MM.1S (cell line): ENCODE measurements around the gene SCUBE1.

Experiments used
- DNase-seq: peaks from one replicate; pipeline ENCODE4 v3.0.0-alpha.2; 2015
- H2AFZ ChIP-seq: fragments of 300-600 bp; sonication (generic); 2 replicates; pipeline ENCODE4 v1.6.0; 2016; ENCODE audit warnings: antibody characterized with exemption, low read length
- H3F3A ChIP-seq: fragments of 300-600 bp; sonication (generic); 2 replicates; pipeline ENCODE4 v1.6.1; 2016; ENCODE audit warnings: mild to moderate bottlenecking, antibody characterized with exemption, low read length, moderate library complexity, mixed read lengths; ENCODE audit not compliant: insufficient read depth
- H3K27ac ChIP-seq: fragments of 300-600 bp; sonication (generic); 2 replicates; pipeline ENCODE4 v1.5.1; 2016; ENCODE audit warnings: mild to moderate bottlenecking, low read length
- H3K27me3 ChIP-seq: fragments of 300-600 bp; sonication (generic); replicated peaks from 2 replicates; pipeline ENCODE4 v1.6.0; 2016; ENCODE audit warnings: low read length; ENCODE audit not compliant: insufficient read depth
- H3K36me3 ChIP-seq: fragments of 300-600 bp; sonication (generic); replicated peaks from 2 replicates; pipeline ENCODE4 v1.6.1; 2016; ENCODE audit warnings: mild to moderate bottlenecking, low read length, mixed read lengths; ENCODE audit not compliant: insufficient read depth
- H3K4me1 ChIP-seq: fragments of 300-600 bp; sonication (generic); 2 replicates; pipeline ENCODE4 v1.6.1; 2016; ENCODE audit warnings: low read length, mixed read lengths
- H3K4me2 ChIP-seq: fragments of 300-600 bp; sonication (generic); 2 replicates; pipeline ENCODE4 v1.6.0; 2016; ENCODE audit warnings: low read depth, low read length
- H3K4me3 ChIP-seq: fragments of 300-600 bp; sonication (generic); 2 replicates; pipeline ENCODE4 v1.5.1; 2016; ENCODE audit warnings: low read length, mixed read lengths
- H3K79me2 ChIP-seq: fragments of 300-600 bp; sonication (generic); 2 replicates; pipeline ENCODE4 v1.6.1; 2016; ENCODE audit warnings: mixed run types, low read length, mixed read lengths
- H3K9ac ChIP-seq: fragments of 300-600 bp; sonication (generic); 2 replicates; pipeline ENCODE4 v1.6.1; 2016; ENCODE audit warnings: low read length, mixed read lengths
- H3K9me2 ChIP-seq: fragments of 300-600 bp; sonication (generic); replicated peaks from 2 replicates; pipeline ENCODE4 v1.6.1; 2016; ENCODE audit warnings: mild to moderate bottlenecking, low read length, mixed read lengths; ENCODE audit not compliant: insufficient read depth
- H3K9me3 ChIP-seq: fragments of 300-600 bp; sonication (generic); replicated peaks from 2 replicates; pipeline ENCODE4 v1.6.1; 2016; ENCODE audit warnings: mild to moderate bottlenecking, low read length, mixed read lengths; ENCODE audit not compliant: insufficient read depth
- H4K20me1 ChIP-seq: fragments of 300-600 bp; sonication (generic); 2 replicates; pipeline ENCODE4 v1.6.1; 2016; ENCODE audit warnings: mild to moderate bottlenecking, low read length, moderate library complexity, mixed read lengths; ENCODE audit not compliant: insufficient read depth
- EZH2 ChIP-seq: fragments of 300-600 bp; sonication (generic); optimal IDR thresholded peaks from 2 replicates; pipeline ENCODE3; 2017; ENCODE audit warnings: low read depth, mild to moderate bottlenecking, antibody characterized with exemption, low read length, mixed read lengths
- EZH2phosphoT487 ChIP-seq: fragments of 300-600 bp; sonication (generic); IDR thresholded peaks from 2 replicates; pipeline ENCODE4 v1.6.1; 2018; ENCODE audit warnings: antibody characterized with exemption, low read length
- TF ChIP-seq, protein P1 (sequence below): fragments of 300-600 bp; sonication (generic); IDR thresholded peaks from 2 replicates; pipeline ENCODE4 v1.5.1; 2016; ENCODE audit warnings: antibody characterized with exemption, low read length, mixed read lengths

Gene SCUBE1

DNA sequence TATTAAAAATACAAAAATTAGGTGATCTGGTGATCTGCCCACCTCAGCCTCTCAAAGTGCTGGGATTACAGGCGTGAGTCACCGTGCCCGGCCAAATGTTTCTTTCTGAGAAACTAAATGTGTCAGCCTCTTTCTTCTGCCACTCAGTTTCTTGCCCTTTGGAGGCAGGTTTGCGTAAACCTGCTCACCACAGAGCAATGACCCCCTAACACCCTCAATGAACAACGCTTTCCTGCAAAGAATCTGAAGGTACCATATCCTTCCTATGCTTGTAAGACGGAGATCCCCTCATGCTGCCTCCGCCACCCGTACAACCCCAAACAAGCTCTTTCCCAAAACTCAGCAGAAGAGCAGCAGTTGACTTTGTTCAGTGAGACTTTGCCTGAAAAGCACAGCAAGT, 117.6 kb downstream of the SCUBE1 start:
- Histone ChIP-seq H3K4me2 (no peak overlapping the region), H2AFZ (no peak overlapping the region), H3K9me2 (no peaks in the 10 kb centered on the region), H3K79me2 (no peaks in the 10 kb centered on the region), H3K36me3 (no peaks in the 10 kb centered on the region), H4K20me1 (no peaks in the 10 kb centered on the region), H3K27me3 (peaks cover 6% of the 10 kb centered on the region), H3K4me1 (no peaks in the 10 kb centered on the region), H3K9me3 (no peaks in the 10 kb centered on the region), H3F3A (no peaks in the 10 kb centered on the region), H3K27ac (no peak overlapping the region), H3K4me3 (no peak overlapping the region), H3K9ac (no peak overlapping the region)
- DNase-seq, result no peak
- TF ChIP-seq EZH2phosphoT487 (no peak), EZH2 (no peak)
- TF ChIP-seq, protein P1, sequence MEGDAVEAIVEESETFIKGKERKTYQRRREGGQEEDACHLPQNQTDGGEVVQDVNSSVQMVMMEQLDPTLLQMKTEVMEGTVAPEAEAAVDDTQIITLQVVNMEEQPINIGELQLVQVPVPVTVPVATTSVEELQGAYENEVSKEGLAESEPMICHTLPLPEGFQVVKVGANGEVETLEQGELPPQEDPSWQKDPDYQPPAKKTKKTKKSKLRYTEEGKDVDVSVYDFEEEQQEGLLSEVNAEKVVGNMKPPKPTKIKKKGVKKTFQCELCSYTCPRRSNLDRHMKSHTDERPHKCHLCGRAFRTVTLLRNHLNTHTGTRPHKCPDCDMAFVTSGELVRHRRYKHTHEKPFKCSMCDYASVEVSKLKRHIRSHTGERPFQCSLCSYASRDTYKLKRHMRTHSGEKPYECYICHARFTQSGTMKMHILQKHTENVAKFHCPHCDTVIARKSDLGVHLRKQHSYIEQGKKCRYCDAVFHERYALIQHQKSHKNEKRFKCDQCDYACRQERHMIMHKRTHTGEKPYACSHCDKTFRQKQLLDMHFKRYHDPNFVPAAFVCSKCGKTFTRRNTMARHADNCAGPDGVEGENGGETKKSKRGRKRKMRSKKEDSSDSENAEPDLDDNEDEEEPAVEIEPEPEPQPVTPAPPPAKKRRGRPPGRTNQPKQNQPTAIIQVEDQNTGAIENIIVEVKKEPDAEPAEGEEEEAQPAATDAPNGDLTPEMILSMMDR, result no peak

DNA sequence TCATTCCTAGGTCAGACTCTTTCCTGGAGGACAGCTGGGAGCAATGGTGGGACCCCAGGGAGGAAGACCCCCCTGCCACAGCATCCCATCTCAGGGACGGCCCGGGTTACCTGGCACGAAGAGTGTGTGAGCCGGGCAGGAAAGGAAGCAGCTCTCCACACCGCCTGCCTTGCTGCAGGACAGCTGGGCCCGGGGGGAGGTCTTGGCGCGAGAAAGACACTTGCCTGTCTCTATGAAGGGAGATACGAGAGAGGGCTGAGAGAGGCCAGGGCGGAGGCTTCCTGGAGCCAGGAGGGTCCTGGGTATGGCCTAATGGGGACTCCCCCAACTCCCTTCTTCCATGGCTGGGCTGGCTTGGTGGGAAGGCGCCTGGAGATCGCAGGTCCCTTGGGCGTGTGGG, 120.2 kb downstream of the SCUBE1 start:
- H3K9me2 ChIP-seq, result no peaks in the 10 kb centered on the region
- H3K9ac ChIP-seq, result no peak overlapping the region
- no peak overlapping the region for H3K27ac ChIP-seq
- H3K4me3 ChIP-seq, result no peak overlapping the region
- H3K4me1 ChIP-seq, result no peaks in the 10 kb centered on the region
- H4K20me1 ChIP-seq, result no peaks in the 10 kb centered on the region
- no peak overlapping the region for H2AFZ ChIP-seq
- no peaks in the 10 kb centered on the region for H3F3A ChIP-seq
- H3K4me2 ChIP-seq, result no peak overlapping the region
- H3K27me3 ChIP-seq, result peaks cover 6% of the 10 kb centered on the region
- no peak for DNase-seq
- TF ChIP-seq EZH2 (no peak), EZH2phosphoT487 (no peak)
- TF ChIP-seq, protein P1, result no peak
- H3K79me2 ChIP-seq, result no peaks in the 10 kb centered on the region
- H3K9me3 ChIP-seq, result no peaks in the 10 kb centered on the region
- no peaks in the 10 kb centered on the region for H3K36me3 ChIP-seq

DNA sequence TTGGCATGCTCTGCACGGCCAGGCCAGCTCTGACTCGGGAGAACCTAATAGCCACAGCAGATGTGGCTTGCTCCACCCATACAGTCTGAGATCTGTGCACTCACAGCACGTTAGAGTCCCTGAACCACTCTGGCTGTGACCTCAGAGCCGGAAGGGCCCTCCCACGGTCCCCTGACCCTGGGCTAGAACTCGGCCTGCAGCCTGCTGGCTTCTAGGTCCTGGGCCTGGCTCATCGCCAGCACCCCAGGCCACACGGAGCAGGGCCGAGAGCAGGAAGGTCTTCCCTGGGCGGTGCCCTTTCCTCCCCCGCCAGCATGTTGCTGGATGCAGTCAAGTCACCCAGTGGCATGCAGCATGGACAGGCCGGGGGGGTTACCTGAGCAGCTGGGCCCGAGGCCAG, 120.9 kb downstream of the SCUBE1 start:
- Histone ChIP-seq H2AFZ (no peak overlapping the region), H3K79me2 (no peaks in the 10 kb centered on the region), H3K36me3 (no peaks in the 10 kb centered on the region), H3K4me1 (no peaks in the 10 kb centered on the region), H3F3A (no peaks in the 10 kb centered on the region), H3K9me3 (no peaks in the 10 kb centered on the region), H3K9ac (no peak overlapping the region), H3K27me3 (peaks cover 6% of the 10 kb centered on the region), H4K20me1 (no peaks in the 10 kb centered on the region), H3K27ac (no peak overlapping the region), H3K4me2 (no peak overlapping the region), H3K4me3 (no peak overlapping the region), H3K9me2 (no peaks in the 10 kb centered on the region)
- TF ChIP-seq EZH2 (no peak), EZH2phosphoT487 (no peak)
- TF ChIP-seq, protein P1, result no peak
- no peak for DNase-seq
